HEK293 (cell line): Measurements from ENCODE around the gene SPTBN1.

Source experiments
- CTCF ChIA-PET: fragments of 350-600 bp; formaldehyde crosslinking; extraction: SDS; loops from one replicate; lab custom pipeline; 2021; ENCODE audit warnings: antibody characterized with exemption; lab: Yijun Ruan, JAX
- POLR2A ChIA-PET: fragments of 300-600 bp; formaldehyde crosslinking; extraction: SDS; loops from one replicate; lab custom pipeline; 2020; ENCODE audit warnings: antibody characterized with exemption, inconsistent platforms; lab: Yijun Ruan, JAX
- H3K27ac ChIP-seq: fragments of 200-500 bp; sonication (Bioruptor generic); 2 replicates; pipeline ENCODE4 v1.5.1; 2014; ENCODE audit warnings: low read depth, low read length, control low read depth, inconsistent platforms; ENCODE audit errors: extremely low read depth
- H3K36me3 ChIP-seq, 2 experiments: fragments of 200-500 bp in 1 of 2; sonication (Bioruptor generic) in 1 of 2; 1 replicate in 1 of 2; 2 replicates in 1 of 2; pipeline ENCODE4 v1.5.1; 2014 to 2017; ENCODE audit warnings: inconsistent platforms in 2 of 2, low read length in 2 of 2; ENCODE audit not compliant: control insufficient read depth in 2 of 2, insufficient read depth in 1 of 2
- H3K4me1 ChIP-seq: fragments of 200-500 bp; sonication (Bioruptor generic); 2 replicates; pipeline ENCODE4 v1.5.1; 2014; ENCODE audit warnings: mild to moderate bottlenecking, low read length, inconsistent platforms; ENCODE audit not compliant: control insufficient read depth, insufficient read depth
- H3K4me3 ChIP-seq: 2 replicates; pipeline ENCODE4 v1.5.1; 2011; ENCODE audit warnings: low read depth, mild to moderate bottlenecking, control low read depth, low read length, moderate library complexity
- H3K9me3 ChIP-seq: fragments of 200-500 bp; sonication (Bioruptor generic); 2 replicates; pipeline ENCODE4 v1.5.1; 2014; ENCODE audit warnings: low read depth, low read length, inconsistent platforms; ENCODE audit not compliant: control insufficient read depth, insufficient read depth
- BCL11A ChIP-seq: fragments of 450-650 bp; formaldehyde crosslinking; IDR thresholded peaks from 2 replicates; pipeline ENCODE4 v1.5.1; 2016; ENCODE audit warnings: low read depth, missing biosample characterization, missing genetic modification characterization
- HOXA7 ChIP-seq: sonication (generic); formaldehyde crosslinking; IDR thresholded peaks from 2 replicates; pipeline ENCODE4 v1.8.1; 2022; ENCODE audit warnings: missing genetic modification reagents, borderline replicate concordance
- INSM2 ChIP-seq: fragments of 450-650 bp; formaldehyde crosslinking; IDR thresholded peaks from 2 replicates; pipeline ENCODE4 v1.5.1; 2016; ENCODE audit warnings: missing biosample characterization, missing genetic modification characterization
- KLF7 ChIP-seq: fragments of 450-650 bp; formaldehyde crosslinking; IDR thresholded peaks from 2 replicates; pipeline ENCODE4 v1.5.1; 2016; ENCODE audit warnings: missing biosample characterization, missing genetic modification characterization, borderline replicate concordance
- MZF1 ChIP-seq: fragments of 450-650 bp; formaldehyde crosslinking; IDR thresholded peaks from 2 replicates; pipeline ENCODE4 v1.5.1; 2017; ENCODE audit warnings: missing biosample characterization, missing genetic modification characterization, borderline replicate concordance
- OVOL3 ChIP-seq: fragments of 450-650 bp; formaldehyde crosslinking; IDR thresholded peaks from 2 replicates; pipeline ENCODE4 v1.5.1; 2016; ENCODE audit warnings: missing biosample characterization, missing genetic modification characterization
- PRDM1 ChIP-seq: fragments of 450-650 bp; formaldehyde crosslinking; IDR thresholded peaks from 2 replicates; pipeline ENCODE4; 2016; ENCODE audit warnings: missing biosample characterization, missing genetic modification characterization
- PRDM6 ChIP-seq: fragments of 450-650 bp; formaldehyde crosslinking; IDR thresholded peaks from 2 replicates; pipeline ENCODE4 v1.5.1; 2017; ENCODE audit warnings: missing biosample characterization, missing genetic modification characterization
- RBAK ChIP-seq: fragments of 450-650 bp; formaldehyde crosslinking; IDR thresholded peaks from 2 replicates; pipeline ENCODE4 v1.5.1; 2016; ENCODE audit warnings: missing biosample characterization, missing genetic modification characterization
- TCF7L2 ChIP-seq: IDR thresholded peaks from 2 replicates; pipeline ENCODE4 v1.6.1; 2011; ENCODE audit warnings: low read depth, mild to moderate bottlenecking, inconsistent platforms, low read length, moderate library complexity, borderline replicate concordance
- YY1 ChIP-seq: fragments of 450-650 bp; formaldehyde crosslinking; IDR thresholded peaks from 2 replicates; pipeline ENCODE4 v1.5.1; 2018; ENCODE audit warnings: missing biosample characterization, missing genetic modification characterization
- ZBTB44 ChIP-seq: fragments of 450-650 bp; IDR thresholded peaks from 2 replicates; pipeline ENCODE4 v1.5.1; 2018; ENCODE audit warnings: missing biosample characterization, mild to moderate bottlenecking, missing genetic modification characterization
- ZFP69B ChIP-seq: fragments of 450-650 bp; formaldehyde crosslinking; IDR thresholded peaks from 2 replicates; pipeline ENCODE4 v1.5.1; 2016; ENCODE audit warnings: missing biosample characterization, missing genetic modification characterization
- ZNF16 ChIP-seq: fragments of 450-650 bp; formaldehyde crosslinking; IDR thresholded peaks from 2 replicates; pipeline ENCODE4 v1.5.1; 2016; ENCODE audit warnings: low read depth, missing biosample characterization, missing genetic modification characterization
- ZNF19 ChIP-seq: fragments of 450-650 bp; formaldehyde crosslinking; IDR thresholded peaks from 2 replicates; pipeline ENCODE4; 2016; ENCODE audit warnings: missing biosample characterization, missing genetic modification characterization, low read depth
- ZNF26 ChIP-seq: fragments of 450-650 bp; formaldehyde crosslinking; IDR thresholded peaks from 2 replicates; pipeline ENCODE4 v1.5.1; 2016; ENCODE audit warnings: missing biosample characterization, missing genetic modification characterization
- ZNF280D ChIP-seq: fragments of 450-650 bp; formaldehyde crosslinking; IDR thresholded peaks from 2 replicates; pipeline ENCODE4 v1.5.1; 2016; ENCODE audit warnings: missing biosample characterization, missing genetic modification characterization
- ZNF449 ChIP-seq: fragments of 450-650 bp; formaldehyde crosslinking; IDR thresholded peaks from 2 replicates; pipeline ENCODE4 v1.5.1; 2017; ENCODE audit warnings: missing biosample characterization, mild to moderate bottlenecking, missing genetic modification characterization, moderate library complexity
- ZNF521 ChIP-seq: fragments of 450-650 bp; formaldehyde crosslinking; IDR thresholded peaks from 2 replicates; pipeline ENCODE4 v1.5.1; 2017; ENCODE audit warnings: missing biosample characterization, mild to moderate bottlenecking, missing genetic modification characterization
- ZNF558 ChIP-seq: fragments of 450-650 bp; formaldehyde crosslinking; IDR thresholded peaks from 2 replicates; pipeline ENCODE4 v1.5.1; 2016; ENCODE audit warnings: missing biosample characterization, missing genetic modification characterization
- ZNF626 ChIP-seq: fragments of 450-650 bp; sonication (Bioruptor Pico); formaldehyde crosslinking; IDR thresholded peaks from 2 replicates; pipeline ENCODE4 v1.5.1; 2018; ENCODE audit warnings: missing biosample characterization, missing genetic modification characterization, inconsistent platforms
- ZNF830 ChIP-seq: fragments of 450-650 bp; IDR thresholded peaks from 2 replicates; pipeline ENCODE4 v1.5.0; 2018; ENCODE audit warnings: missing biosample characterization, missing genetic modification characterization, low read depth, mild to moderate bottlenecking, moderate library complexity
- ZXDB ChIP-seq: fragments of 450-650 bp; formaldehyde crosslinking; IDR thresholded peaks from 2 replicates; pipeline ENCODE4 v1.5.1; 2016; ENCODE audit warnings: missing biosample characterization, missing genetic modification characterization

SPTBN1 gene

GRCh38 chr2:54476852-54477251 is 20.7 kb downstream of the SPTBN1 start (continued):
- TF ChIP-seq PRDM6 (tag by site-specific recombination): peak; percentile 95
- 0 out of 2 replicates have a peak, but pooled peaks have one; percentile 29 for TF ChIP-seq MZF1
- TF ChIP-seq ZXDB (tag by site-specific recombination): peak; percentile 70
- no peak for TF ChIP-seq YY1 (tag by site-specific recombination)

- Histone ChIP-seq H3K27ac (no peak overlapping the region), H3K9me3 (no peaks in the 10 kb centered on the region), H3K4me3 (no peak overlapping the region), H3K36me3 (no peaks in the 10 kb centered on the region), H3K4me1 (peaks cover 18% of the 10 kb centered on the region)
- ChIA-PET POLR2A (interaction anchor here (0.7 kb wide), 1 partner anchor 77 kb away, joined by 5 read pairs; no protein-coding TSS in a partner anchor), CTCF (interaction anchor here (1.1 kb wide), 1 partner anchor 227 kb away, joined by 3 read pairs; no protein-coding TSS in a partner anchor)
- TF ChIP-seq HOXA7 (CRISPR knock-in tag) (no peak), ZNF449 (no peak), RBAK (no peak), TCF7L2 (no peak), ZNF626 (tag by site-specific recombination) (no peak), ZNF19 (tag by site-specific recombination) (no peak), KLF7 (tag by site-specific recombination) (no peak), ZNF26 (tag by site-specific recombination) (no peak), ZNF558 (tag by site-specific recombination) (no peak), ZXDB (tag by site-specific recombination) (no peak), ZFP69B (tag by site-specific recombination) (no peak), OVOL3 (tag by site-specific recombination) (no peak)
Measured at GRCh38 chr2:54477896-54478295, 21.8 kb downstream of the SPTBN1 start.

GRCh38 chr2:54478899-54479298 is 22.8 kb downstream of the SPTBN1 start:
- Histone ChIP-seq H3K4me3 (no peak overlapping the region), H3K9me3 (no peaks in the 10 kb centered on the region), H3K36me3 (no peaks in the 10 kb centered on the region), H3K27ac (no peak overlapping the region), H3K4me1 (peaks cover 19% of the 10 kb centered on the region)
- ChIA-PET POLR2A (no interaction called here), CTCF (interaction anchor here (1.1 kb wide), 1 partner anchor 225 kb away, joined by 3 read pairs; no protein-coding TSS in a partner anchor)
- TF ChIP-seq ZNF521 (tag by site-specific recombination) (no peak), ZBTB44 (tag by site-specific recombination) (no peak), PRDM1 (tag by site-specific recombination) (no peak), ZNF280D (tag by site-specific recombination) (no peak), INSM2 (tag by site-specific recombination) (no peak), ZNF16 (tag by site-specific recombination) (no peak), RBAK (no peak), BCL11A (tag by site-specific recombination) (no peak), ZNF830 (tag by site-specific recombination) (no peak), MZF1 (no peak)
